Activated T-cell treated with anti-CD3 and anti-CD28 coated beads for 1 hour (primary cell): Measurements from ENCODE around the gene SH2B2.

Experiments
- DNase-seq: peaks from one replicate; pipeline ENCODE4 v3.0.0-alpha.2; 2020; ENCODE audit warnings: low read depth

The SH2B2 gene

GRCh38 chr7:102286237-102287110 is at the start of gene SH2B2:
SH2B2 (plus strand) TSS chr7:102286868; CDS start chr7:102300551, 13,683 bp downstream.
- DNase-seq, result peak; percentile 22

GRCh38 chr7:102239206-102239820 is 47.4 kb upstream of the SH2B2 start:
- no peak for DNase-seq

GRCh38 chr7:102241431-102241830 is 45.2 kb upstream of the SH2B2 start:
- no peak for DNase-seq

GRCh38 chr7:102244601-102245000 is 42.1 kb upstream of the SH2B2 start:
- DNase-seq, result no peak

GRCh38 chr7:102248081-102248455 is 38.6 kb upstream of the SH2B2 start:
- no peak for DNase-seq

GRCh38 chr7:102248456-102249395 is 37.9 kb upstream of the SH2B2 start:
- DNase-seq, result no peak

- DNase-seq, result no peak
These were observed 34.9 kb upstream of the SH2B2 start for GRCh38 chr7:102251531-102252365.

- DNase-seq, result no peak
These were observed 34.2 kb upstream of the SH2B2 start for GRCh38 chr7:102252366-102252982.

- DNase-seq, result no peak
These were observed 33.3 kb upstream of the SH2B2 start for GRCh38 chr7:102253066-102253972.

GRCh38 chr7:102253973-102254370 is 32.7 kb upstream of the SH2B2 start:
- DNase-seq, result no peak

- DNase-seq, result no peak
These were observed 32.1 kb upstream of the SH2B2 start for GRCh38 chr7:102254521-102254920.

GRCh38 chr7:102255501-102255900 is 31.2 kb upstream of the SH2B2 start:
- DNase-seq, result no peak

GRCh38 chr7:102255916-102256315 is 30.8 kb upstream of the SH2B2 start:
- DNase-seq, result no peak

GRCh38 chr7:102258073-102258748 is 28.5 kb upstream of the SH2B2 start:
- no peak for DNase-seq

GRCh38 chr7:102258749-102259107 is 27.9 kb upstream of the SH2B2 start:
- no peak for DNase-seq

GRCh38 chr7:102260856-102261255 is 25.8 kb upstream of the SH2B2 start:
- no peak for DNase-seq

- DNase-seq, result no peak
These were observed 25.2 kb upstream of the SH2B2 start for GRCh38 chr7:102261451-102261850.

GRCh38 chr7:102262546-102262945 is 24.1 kb upstream of the SH2B2 start:
- DNase-seq, result no peak

- no peak for DNase-seq
These were observed 22.2 kb upstream of the SH2B2 start for GRCh38 chr7:102264367-102264891.
